ENCODE measurements around the gene TRAPPC3L. TPM values are rescaled to one million over a fixed set of nuclear protein-coding genes. Genes with fewer than 3 reads are reported as not detected.
A peak's percentile ranks its signal among the peaks of the same experiment; 100 is the strongest.

TRAPPC3L gene
- total and polyA plus RNA-seq, 9 of the 15 experiments (the other 6 are each of a cell fraction or from before 2014, with no cell fraction given), result not detected

DNA sequence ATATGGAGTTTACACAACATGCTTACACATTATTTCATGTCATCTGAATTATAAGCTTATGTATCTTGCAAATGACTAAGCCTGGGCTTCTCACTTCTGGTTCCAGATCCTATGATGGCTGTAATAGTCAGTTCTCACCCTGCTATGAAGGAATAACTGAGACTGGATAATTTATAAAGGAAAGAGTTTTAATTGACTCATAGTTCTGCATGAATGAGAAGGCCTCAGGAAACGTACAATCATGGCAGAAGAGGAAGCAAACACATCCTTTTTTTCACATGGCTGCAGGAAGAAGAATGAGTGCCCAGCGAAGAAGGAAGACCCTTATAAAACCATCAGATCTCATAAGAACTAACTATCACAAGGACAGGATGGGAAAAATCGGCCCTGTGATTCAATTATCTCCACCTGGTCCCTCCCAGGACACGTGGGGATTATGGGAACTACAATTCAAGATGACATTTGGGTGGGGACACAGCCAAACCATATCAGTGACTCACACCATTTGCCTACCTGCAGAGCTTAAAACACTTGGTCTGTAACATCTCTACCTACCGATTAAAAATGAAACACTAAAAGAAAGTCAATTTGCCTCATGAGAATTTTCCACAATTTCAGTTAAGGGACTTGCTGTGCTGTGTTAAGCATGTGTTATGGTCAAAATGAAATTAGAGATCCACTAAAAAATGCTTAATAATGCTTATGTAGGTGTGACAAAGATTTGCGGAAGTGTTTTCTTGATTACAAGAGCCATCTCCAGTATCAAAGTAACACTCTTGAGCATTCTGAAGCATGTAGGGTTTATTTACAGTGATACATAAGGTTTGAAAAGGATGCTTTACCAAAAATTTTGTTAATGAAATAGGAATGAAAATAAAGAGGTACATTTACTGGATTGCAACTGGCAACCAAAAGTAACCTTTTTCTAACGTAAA is 23.6 kb upstream of the TRAPPC3L start (continued):
- TF ChIP-seq TCF7 (IDR thresholded peaks at IDR 0.05; ENCODE audit: borderline replicate concordance), result no peak
- no peak for TF ChIP-seq IRF2 (CRISPR knock-in tag; IDR thresholded peaks at IDR 0.05)
- TF ChIP-seq ZNF696 (CRISPR knock-in tag; conservative IDR thresholded peaks at IDR 0.05), result no peak
- no peak for TF ChIP-seq CHD4 (IDR thresholded peaks at IDR 0.05; ENCODE audit: insufficient read depth, insufficient replicate concordance, low read depth, low read length, poor library complexity, severe bottlenecking)
- no peak for TF ChIP-seq ZNF668 (CRISPR knock-in tag; IDR thresholded peaks at IDR 0.05)
- TF ChIP-seq DACH1 (IDR thresholded peaks at IDR 0.05; ENCODE audit: partially characterized antibody), result no peak
- no peak for TF ChIP-seq KDM2B (CRISPR knock-in tag; IDR thresholded peaks at IDR 0.05)
- TF ChIP-seq, protein P1, sequence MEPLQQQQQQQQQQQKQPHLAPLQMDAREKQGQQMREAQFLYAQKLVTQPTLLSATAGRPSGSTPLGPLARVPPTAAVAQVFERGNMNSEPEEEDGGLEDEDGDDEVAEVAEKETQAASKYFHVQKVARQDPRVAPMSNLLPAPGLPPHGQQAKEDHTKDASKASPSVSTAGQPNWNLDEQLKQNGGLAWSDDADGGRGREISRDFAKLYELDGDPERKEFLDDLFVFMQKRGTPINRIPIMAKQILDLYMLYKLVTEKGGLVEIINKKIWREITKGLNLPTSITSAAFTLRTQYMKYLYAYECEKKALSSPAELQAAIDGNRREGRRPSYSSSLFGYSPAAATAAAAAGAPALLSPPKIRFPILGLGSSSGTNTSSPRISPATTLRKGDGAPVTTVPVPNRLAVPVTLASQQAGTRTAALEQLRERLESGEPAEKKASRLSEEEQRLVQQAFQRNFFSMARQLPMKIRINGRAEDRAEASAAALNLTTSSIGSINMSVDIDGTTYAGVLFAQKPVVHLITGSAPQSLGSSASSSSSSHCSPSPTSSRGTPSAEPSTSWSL (CRISPR knock-in tag; IDR thresholded peaks at IDR 0.05; ENCODE audit: borderline replicate concordance), result no peak
- no peak for TF ChIP-seq PHB2 (IDR thresholded peaks at IDR 0.05; ENCODE audit: low read depth)
- no peak for TF ChIP-seq ZNF77 (CRISPR knock-in tag; IDR thresholded peaks at IDR 0.05)
- TF ChIP-seq, protein P2, sequence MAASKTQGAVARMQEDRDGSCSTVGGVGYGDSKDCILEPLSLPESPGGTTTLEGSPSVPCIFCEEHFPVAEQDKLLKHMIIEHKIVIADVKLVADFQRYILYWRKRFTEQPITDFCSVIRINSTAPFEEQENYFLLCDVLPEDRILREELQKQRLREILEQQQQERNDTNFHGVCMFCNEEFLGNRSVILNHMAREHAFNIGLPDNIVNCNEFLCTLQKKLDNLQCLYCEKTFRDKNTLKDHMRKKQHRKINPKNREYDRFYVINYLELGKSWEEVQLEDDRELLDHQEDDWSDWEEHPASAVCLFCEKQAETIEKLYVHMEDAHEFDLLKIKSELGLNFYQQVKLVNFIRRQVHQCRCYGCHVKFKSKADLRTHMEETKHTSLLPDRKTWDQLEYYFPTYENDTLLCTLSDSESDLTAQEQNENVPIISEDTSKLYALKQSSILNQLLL (CRISPR knock-in tag; IDR thresholded peaks at IDR 0.05; ENCODE audit: borderline replicate concordance), result no peak
- TF ChIP-seq, protein P3, sequence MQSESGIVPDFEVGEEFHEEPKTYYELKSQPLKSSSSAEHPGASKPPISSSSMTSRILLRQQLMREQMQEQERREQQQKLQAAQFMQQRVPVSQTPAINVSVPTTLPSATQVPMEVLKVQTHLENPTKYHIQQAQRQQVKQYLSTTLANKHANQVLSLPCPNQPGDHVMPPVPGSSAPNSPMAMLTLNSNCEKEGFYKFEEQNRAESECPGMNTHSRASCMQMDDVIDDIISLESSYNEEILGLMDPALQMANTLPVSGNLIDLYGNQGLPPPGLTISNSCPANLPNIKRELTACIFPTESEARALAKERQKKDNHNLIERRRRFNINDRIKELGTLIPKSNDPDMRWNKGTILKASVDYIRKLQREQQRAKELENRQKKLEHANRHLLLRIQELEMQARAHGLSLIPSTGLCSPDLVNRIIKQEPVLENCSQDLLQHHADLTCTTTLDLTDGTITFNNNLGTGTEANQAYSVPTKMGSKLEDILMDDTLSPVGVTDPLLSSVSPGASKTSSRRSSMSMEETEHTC (IDR thresholded peaks at IDR 0.05), result no peak
- TF ChIP-seq, protein P4, sequence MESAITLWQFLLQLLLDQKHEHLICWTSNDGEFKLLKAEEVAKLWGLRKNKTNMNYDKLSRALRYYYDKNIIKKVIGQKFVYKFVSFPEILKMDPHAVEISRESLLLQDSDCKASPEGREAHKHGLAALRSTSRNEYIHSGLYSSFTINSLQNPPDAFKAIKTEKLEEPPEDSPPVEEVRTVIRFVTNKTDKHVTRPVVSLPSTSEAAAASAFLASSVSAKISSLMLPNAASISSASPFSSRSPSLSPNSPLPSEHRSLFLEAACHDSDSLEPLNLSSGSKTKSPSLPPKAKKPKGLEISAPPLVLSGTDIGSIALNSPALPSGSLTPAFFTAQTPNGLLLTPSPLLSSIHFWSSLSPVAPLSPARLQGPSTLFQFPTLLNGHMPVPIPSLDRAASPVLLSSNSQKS (CRISPR knock-in tag; IDR thresholded peaks at IDR 0.05), result no peak
- TF ChIP-seq C11orf30 (IDR thresholded peaks at IDR 0.05; ENCODE audit: low read depth), result no peak
- TF ChIP-seq, protein P5, sequence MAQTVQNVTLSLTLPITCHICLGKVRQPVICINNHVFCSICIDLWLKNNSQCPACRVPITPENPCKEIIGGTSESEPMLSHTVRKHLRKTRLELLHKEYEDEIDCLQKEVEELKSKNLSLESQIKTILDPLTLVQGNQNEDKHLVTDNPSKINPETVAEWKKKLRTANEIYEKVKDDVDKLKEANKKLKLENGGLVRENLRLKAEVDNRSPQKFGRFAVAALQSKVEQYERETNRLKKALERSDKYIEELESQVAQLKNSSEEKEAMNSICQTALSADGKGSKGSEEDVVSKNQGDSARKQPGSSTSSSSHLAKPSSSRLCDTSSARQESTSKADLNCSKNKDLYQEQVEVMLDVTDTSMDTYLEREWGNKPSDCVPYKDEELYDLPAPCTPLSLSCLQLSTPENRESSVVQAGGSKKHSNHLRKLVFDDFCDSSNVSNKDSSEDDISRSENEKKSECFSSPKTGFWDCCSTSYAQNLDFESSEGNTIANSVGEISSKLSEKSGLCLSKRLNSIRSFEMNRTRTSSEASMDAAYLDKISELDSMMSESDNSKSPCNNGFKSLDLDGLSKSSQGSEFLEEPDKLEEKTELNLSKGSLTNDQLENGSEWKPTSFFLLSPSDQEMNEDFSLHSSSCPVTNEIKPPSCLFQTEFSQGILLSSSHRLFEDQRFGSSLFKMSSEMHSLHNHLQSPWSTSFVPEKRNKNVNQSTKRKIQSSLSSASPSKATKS (CRISPR knock-in tag; IDR thresholded peaks at IDR 0.05), result no peak
- 0 out of 2 replicates have a peak, but pooled peaks have one; percentile 50 for TF ChIP-seq SOX6 (IDR thresholded peaks at IDR 0.05)
- no peak for TF ChIP-seq ZFP30 (CRISPR knock-in tag; IDR thresholded peaks at IDR 0.05; ENCODE audit: borderline replicate concordance)
- TF ChIP-seq KDM4B (IDR thresholded peaks at IDR 0.05; ENCODE audit: borderline replicate concordance in 2 of 2, low read depth in 1 of 2), result no peak
- no peak for TF ChIP-seq NONO (IDR thresholded peaks at IDR 0.05; ENCODE audit: low read depth in 2 of 2, low read length in 1 of 2)
- TF ChIP-seq KLF10 (CRISPR knock-in tag; IDR thresholded peaks at IDR 0.05), result no peak
